CD4-positive, alpha-beta T cell treated with Interleukin-21 for 1 hour (primary cell): ENCODE data around the gene TLR8.

ENCODE experiments used
- DNase-seq: peaks from one replicate; pipeline ENCODE4 v3.0.0-alpha.2; 2020

TLR8 gene

GRCh38 chrX:12970691-12971202 lies 64.3 kb downstream of the TLR8 start:
- peak; percentile 82 for DNase-seq

- DNase-seq: no peak
Observed at GRCh38 chrX:12971282-12972003, 65.0 kb downstream of the TLR8 start.

GRCh38 chrX:12972243-12972642 lies 65.8 kb downstream of the TLR8 start:
- no peak for DNase-seq
